ENCODE results near the gene CACNA1D.
"Not testable (repeated sequence)": the region's sequence is repeated elsewhere in the genome, so short reads cannot be mapped to it uniquely, and the experiment has no call there.

Gene CACNA1D

GRCh38 chr3:53493963-53494791 is at the start of gene CACNA1D:
Gene CACNA1D, plus strand, starts transcription at chr3:53494611. Its CDS starts 556 bp downstream, at chr3:53495167.
- DNase-seq (ENCODE audit: low spot score), result peak; percentile 47

DNA sequence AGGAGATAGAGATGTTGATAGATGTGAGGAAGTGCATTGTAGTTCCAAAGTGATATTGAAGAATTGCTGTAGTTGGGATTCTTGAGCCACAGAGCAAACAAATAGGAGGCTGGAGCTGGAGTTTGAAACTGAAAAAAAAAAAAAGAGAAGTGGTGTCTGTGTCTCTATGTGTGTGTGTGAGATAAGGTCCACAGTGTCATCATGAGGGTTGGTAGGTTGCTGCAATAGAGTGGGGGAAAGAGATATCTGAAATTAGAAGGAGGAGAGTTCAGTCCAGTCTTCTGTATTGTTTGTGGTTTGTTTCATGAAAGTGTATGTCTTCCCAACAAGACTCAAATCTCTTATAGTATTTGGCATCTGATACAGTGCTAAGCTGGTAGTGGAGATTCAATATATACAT is 37.3 kb upstream of the CACNA1D start:
- no peak for DNase-seq (ENCODE audit: low spot score)

GRCh38 chr3:53460326-53460725 is 34.1 kb upstream of the CACNA1D start:
- DNase-seq (ENCODE audit: low spot score), result no peak

GRCh38 chr3:53464424-53464823 is 30.0 kb upstream of the CACNA1D start:
- peak; percentile 90 for DNase-seq (ENCODE audit: low spot score)

DNA sequence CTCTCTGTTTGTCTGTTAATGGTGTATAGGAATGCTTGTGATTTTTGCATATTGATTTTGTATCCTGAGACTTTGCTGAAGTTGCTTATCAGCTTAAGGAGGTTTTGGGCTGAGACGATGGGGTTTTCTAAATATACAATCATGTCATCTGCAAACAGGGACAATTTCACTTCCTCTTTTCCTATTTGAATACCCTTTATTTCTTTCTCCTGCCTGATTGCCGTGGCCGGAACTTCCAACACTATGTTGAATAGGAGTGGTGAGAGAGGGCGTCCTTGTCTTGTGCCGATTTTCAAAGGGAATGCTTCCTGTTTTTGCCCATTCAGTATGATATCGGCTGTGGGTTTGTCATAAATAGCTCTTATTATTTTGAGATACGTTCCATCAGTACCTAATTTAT is 24.7 kb upstream of the CACNA1D start:
- DNase-seq (ENCODE audit: low spot score), result not testable (repeated sequence)

- DNase-seq (ENCODE audit: low spot score), result no peak
These were observed 21.0 kb upstream of the CACNA1D start for GRCh38 chr3:53473422-53473821.

DNA sequence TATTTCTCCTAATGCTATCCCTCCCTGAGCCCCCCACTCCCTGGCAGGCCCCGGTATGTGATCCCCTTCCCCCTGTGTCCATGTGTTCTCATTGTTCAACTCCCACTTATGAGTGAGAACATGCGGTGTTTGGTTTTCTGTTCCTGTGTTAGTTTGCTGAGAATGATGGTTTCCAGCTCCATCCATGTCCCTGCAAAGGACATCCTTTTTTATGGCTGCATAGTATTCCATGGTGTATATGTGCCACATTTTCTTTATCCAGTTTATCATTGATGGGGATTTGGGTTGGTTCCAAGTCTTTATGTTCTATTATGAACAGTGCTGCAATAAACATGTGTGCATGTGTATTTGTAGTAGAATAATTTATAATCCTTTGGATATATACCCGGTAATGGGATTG is 18.0 kb upstream of the CACNA1D start:
- DNase-seq (ENCODE audit: low spot score), result not testable (repeated sequence)

GRCh38 chr3:53477689-53478088 is 16.7 kb upstream of the CACNA1D start:
- not testable (repeated sequence) for DNase-seq (ENCODE audit: low spot score)

GRCh38 chr3:53478166-53478830 is 16.1 kb upstream of the CACNA1D start:
- peak; percentile 76 for DNase-seq (ENCODE audit: low spot score)

- peak; percentile 18 for DNase-seq (ENCODE audit: low spot score)
These were observed 15.3 kb upstream of the CACNA1D start for GRCh38 chr3:53478921-53479664.

- peak; percentile 36 for DNase-seq (ENCODE audit: low spot score)
These were observed 12.2 kb upstream of the CACNA1D start for GRCh38 chr3:53482227-53482626.

DNA sequence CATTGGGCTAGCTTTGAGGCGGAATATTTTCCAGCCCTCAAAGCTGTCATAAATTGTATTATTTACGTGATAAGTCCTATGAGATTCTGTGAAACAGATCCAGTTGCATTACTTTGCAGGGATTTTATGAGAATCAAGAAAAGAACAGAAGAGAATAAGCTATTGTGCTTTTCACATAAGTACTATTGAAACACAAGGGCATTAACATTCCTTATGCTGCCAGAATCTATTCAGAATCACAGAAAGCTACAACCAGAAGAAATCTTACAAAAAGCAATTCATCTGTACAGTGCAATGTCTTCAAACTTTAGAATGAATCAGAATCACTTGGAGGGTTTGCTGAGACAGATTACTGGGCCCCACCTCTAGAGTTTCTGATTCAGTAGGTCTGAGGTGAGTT is 10.6 kb upstream of the CACNA1D start:
- no peak for DNase-seq (ENCODE audit: low spot score)

DNA sequence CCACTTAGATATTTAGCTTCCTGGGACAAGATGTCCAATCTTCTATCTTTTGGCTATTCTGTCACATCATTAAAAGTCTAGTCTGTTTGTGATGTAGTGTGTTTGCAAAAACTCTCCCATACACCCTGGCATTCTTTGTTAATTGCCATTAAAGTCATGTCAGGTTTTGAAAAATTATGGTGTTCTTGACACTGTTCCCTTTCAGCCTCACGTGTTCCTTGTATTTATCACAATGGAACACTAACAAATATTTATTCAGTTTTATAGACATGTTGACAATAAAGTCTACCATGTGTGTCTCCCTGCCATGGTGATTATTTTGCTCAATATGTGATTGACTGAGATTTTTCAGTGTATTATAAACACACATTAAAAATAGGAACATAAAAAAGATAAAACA is 9.4 kb upstream of the CACNA1D start:
- no peak for DNase-seq (ENCODE audit: low spot score)

- no peak for DNase-seq (ENCODE audit: low spot score)
These were observed 8.6 kb upstream of the CACNA1D start for GRCh38 chr3:53485675-53486403.

DNA sequence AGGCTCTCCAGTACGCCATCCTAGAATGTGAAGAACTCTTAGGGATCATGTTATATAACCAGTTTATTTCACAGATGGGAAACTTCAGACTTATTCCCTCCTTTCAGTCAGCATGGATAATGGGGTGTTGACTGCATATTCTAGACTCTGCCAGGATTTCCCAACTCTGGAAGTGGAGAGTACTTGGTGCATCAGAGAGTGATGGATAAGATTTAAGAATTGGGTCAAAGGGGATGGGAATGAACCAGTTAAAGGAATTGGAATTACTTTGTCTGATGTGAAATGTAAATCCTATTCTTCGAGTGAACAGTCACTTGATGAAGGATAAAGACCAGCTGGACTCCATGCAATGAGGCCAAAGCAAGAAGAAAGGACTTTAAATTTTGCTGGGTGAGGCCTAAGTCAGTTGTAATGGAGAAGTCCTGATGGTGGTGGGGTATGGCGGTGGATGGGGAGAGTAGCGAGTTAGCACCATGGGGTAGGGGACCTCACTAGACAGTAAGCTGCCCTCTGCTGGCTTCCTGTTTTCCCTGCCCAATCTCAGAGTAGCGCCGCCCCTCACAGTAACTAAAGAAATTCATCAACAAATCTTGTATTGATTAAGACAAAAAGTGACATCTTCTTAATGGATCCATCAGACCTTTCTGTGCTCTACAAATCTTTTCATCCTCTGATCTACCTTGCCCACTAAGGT is 7.3 kb upstream of the CACNA1D start:
- DNase-seq (ENCODE audit: low spot score), result no peak

GRCh38 chr3:53489386-53489785 is 5.0 kb upstream of the CACNA1D start:
- DNase-seq (ENCODE audit: low spot score), result no peak

- DNase-seq (ENCODE audit: low spot score), result peak; percentile 37
These were observed 4.5 kb upstream of the CACNA1D start for GRCh38 chr3:53489787-53490458.

- DNase-seq (ENCODE audit: low spot score), result no peak
These were observed 3.9 kb upstream of the CACNA1D start for GRCh38 chr3:53490459-53490968.

GRCh38 chr3:53491276-53491675 is 3.1 kb upstream of the CACNA1D start:
- no peak for DNase-seq (ENCODE audit: low spot score)

- DNase-seq (ENCODE audit: low spot score), result no peak
These were observed 832 bp upstream of the CACNA1D start for GRCh38 chr3:53493595-53493962.

- no peak for DNase-seq (ENCODE audit: low spot score)
These were observed 722 bp downstream of the CACNA1D start for GRCh38 chr3:53495146-53495519.

All from kidney tubule cell (primary cell).